GM19324 (cell line): ENCODE results near the gene CDH4.

Experiments used
- ATAC-seq: cut with Tn5 transposase; IDR thresholded peaks from one replicate; pipeline ENCODE4 v1.9.1; 2021; ENCODE audit warnings: mild to moderate bottlenecking, moderate library complexity; ENCODE audit not compliant: unreplicated experiment, low FRiP score

The CDH4 gene

GRCh38 chr20:61812845-61813485 lies 560.9 kb downstream of the CDH4 start:
- no peak for ATAC-seq

GRCh38 chr20:61813791-61814190 lies 561.7 kb downstream of the CDH4 start:
- no peak for ATAC-seq

- ATAC-seq: no peak
Measured at GRCh38 chr20:61814244-61814643, 562.2 kb downstream of the CDH4 start.

- ATAC-seq: no peak
Measured at GRCh38 chr20:61814726-61815125, 562.7 kb downstream of the CDH4 start.

GRCh38 chr20:61815176-61815575 lies 563.1 kb downstream of the CDH4 start:
- ATAC-seq: no peak

- no peak for ATAC-seq
Measured at GRCh38 chr20:61815678-61816077, 563.6 kb downstream of the CDH4 start.

GRCh38 chr20:61816606-61817460 lies 564.8 kb downstream of the CDH4 start:
- ATAC-seq: no peak

GRCh38 chr20:61817575-61817974 lies 565.5 kb downstream of the CDH4 start:
- no peak for ATAC-seq

- ATAC-seq: no peak
Measured at GRCh38 chr20:61818746-61819573, 566.9 kb downstream of the CDH4 start.

- no peak for ATAC-seq
Measured at GRCh38 chr20:61819574-61819846, 567.4 kb downstream of the CDH4 start.

- no peak for ATAC-seq
Measured at GRCh38 chr20:61819921-61820825, 568.1 kb downstream of the CDH4 start.

GRCh38 chr20:61821735-61822134 lies 569.7 kb downstream of the CDH4 start:
- ATAC-seq: no peak

GRCh38 chr20:61822396-61822795 lies 570.3 kb downstream of the CDH4 start:
- ATAC-seq: no peak

- no peak for ATAC-seq
Measured at GRCh38 chr20:61823242-61823641, 571.2 kb downstream of the CDH4 start.

GRCh38 chr20:61828891-61829290 lies 576.8 kb downstream of the CDH4 start:
- no peak for ATAC-seq

GRCh38 chr20:61829526-61829925 lies 577.5 kb downstream of the CDH4 start:
- ATAC-seq: no peak

- ATAC-seq: no peak
Measured at GRCh38 chr20:61830241-61830930, 578.3 kb downstream of the CDH4 start.

- no peak for ATAC-seq
Measured at GRCh38 chr20:61830991-61831390, 578.9 kb downstream of the CDH4 start.

GRCh38 chr20:61832181-61832580 lies 580.1 kb downstream of the CDH4 start:
- ATAC-seq: no peak
